H1 (cell line): ENCODE data around the gene FOXO4. TPM values are rescaled to one million over a fixed set of nuclear protein-coding genes. Genes with fewer than 3 reads are reported as not detected.
A peak's percentile ranks its signal among the peaks of the same experiment; 100 is the strongest.

Source experiments
- CTCF ChIA-PET: fragments of 300-600 bp; sonication (Branson Sonifier 250); formaldehyde crosslinking; loops from one replicate; lab custom pipeline; 2021; ENCODE audit not compliant: partially characterized antibody; lab: Charles Lee
- POLR2A ChIA-PET: fragments of 300-600 bp; sonication (Branson Sonifier 250); formaldehyde crosslinking; loops from one replicate; lab custom pipeline; 2021; ENCODE audit warnings: inconsistent platforms; ENCODE audit not compliant: partially characterized antibody; lab: Charles Lee
- DNase-seq, 2 experiments: peaks; one replicate each; pipeline versions ENCODE4 v3.0.0 to v3.0.0-alpha.2; 2010 to 2022; ENCODE audit warnings: low spot score in 2 of 2, low read depth in 1 of 2, mixed read lengths in 1 of 2
- FAIRE-seq: peaks from 2 replicates; lab custom pipeline; 2011; peaks lifted over from hg19 to GRCh38; lab: Jason Lieb, UNC
- H2AFZ ChIP-seq: 2 replicates; pipeline ENCODE4 v1.8.1; 2012; ENCODE audit warnings: low read length, inconsistent platforms
- H2AK5ac ChIP-seq: 2 replicates; pipeline ENCODE4 v1.6.1; 2013; ENCODE audit warnings: low read depth, low read length
- H2BK120ac ChIP-seq: replicated peaks from 2 replicates; pipeline ENCODE3; 2013; ENCODE audit warnings: low read depth, low read length, inconsistent platforms
- H2BK12ac ChIP-seq: 2 replicates; pipeline ENCODE4 v1.6.1; 2013; ENCODE audit warnings: low read depth, low read length
- H2BK15ac ChIP-seq: 2 replicates; pipeline ENCODE4 v1.6.1; 2013; ENCODE audit warnings: low read length
- H2BK20ac ChIP-seq: 2 replicates; pipeline ENCODE4 v1.6.1; 2013; ENCODE audit warnings: low read length
- H2BK5ac ChIP-seq: 2 replicates; pipeline ENCODE4 v1.6.1; 2013; ENCODE audit warnings: low read depth, low read length
- H3K14ac ChIP-seq: 2 replicates; pipeline ENCODE4 v1.6.1; 2013; ENCODE audit warnings: inconsistent platforms; ENCODE audit not compliant: insufficient read length
- H3K18ac ChIP-seq: 2 replicates; pipeline ENCODE4 v1.6.1; 2013; ENCODE audit warnings: low read length; ENCODE audit errors: extremely low read depth
- H3K23ac ChIP-seq: 2 replicates; pipeline ENCODE4 v1.6.1; 2013; ENCODE audit warnings: inconsistent platforms; ENCODE audit not compliant: insufficient read length
- H3K23me2 ChIP-seq: 2 replicates; pipeline ENCODE4 v1.6.1; 2013; ENCODE audit warnings: low read depth, low read length
- H3K27ac ChIP-seq: 2 replicates; pipeline ENCODE4 v1.6.1; 2011; ENCODE audit warnings: low read depth, low read length, inconsistent platforms
- H3K27me3 ChIP-seq, 4 experiments: replicated peaks in 1 of 4; 1 replicate in 1 of 4; 2 replicates in 3 of 4; pipeline versions ENCODE4 v1.6.1 to v1.8.1; 2011 to 2013; ENCODE audit warnings: low read length in 3 of 4, mild to moderate bottlenecking in 3 of 4, inconsistent platforms in 2 of 4, mixed read lengths in 2 of 4, moderate library complexity in 1 of 4; ENCODE audit not compliant: control insufficient read depth in 3 of 4, insufficient read depth in 3 of 4; ENCODE audit errors: extremely low read depth in 1 of 4
- H3K36me3 ChIP-seq, 4 experiments: 2 replicates each; pipeline versions ENCODE4 v1.6.1 to v1.8.1; 2011 to 2013; ENCODE audit warnings: mild to moderate bottlenecking in 4 of 4, low read length in 3 of 4, moderate library complexity in 2 of 4, control low read depth in 1 of 4, inconsistent platforms in 1 of 4; ENCODE audit not compliant: insufficient read depth in 4 of 4, control insufficient read depth in 2 of 4
- H3K4ac ChIP-seq: replicated peaks from 2 replicates; pipeline ENCODE3; 2013; ENCODE audit warnings: low read length, low read depth, mixed read lengths, inconsistent platforms; ENCODE audit not compliant: insufficient read length
- H3K4me1 ChIP-seq, 4 experiments: replicated peaks in 1 of 4; 1 replicate in 1 of 4; 2 replicates in 3 of 4; pipeline versions ENCODE4 v1.6.1 to v1.8.1; 2011 to 2013; ENCODE audit warnings: low read length in 3 of 4, inconsistent platforms in 2 of 4, mixed read lengths in 1 of 4; ENCODE audit not compliant: insufficient read depth in 4 of 4, control insufficient read depth in 3 of 4
- H3K4me2 ChIP-seq, 2 experiments: 2 replicates each; pipeline versions ENCODE4 v1.6.1 to v1.8.1; 2011 to 2013; ENCODE audit warnings: low read depth in 2 of 2, low read length in 2 of 2, control low read depth in 1 of 2, inconsistent platforms in 1 of 2, mild to moderate bottlenecking in 1 of 2; ENCODE audit not compliant: insufficient read depth in 1 of 2
- H3K4me3 ChIP-seq, 4 experiments: fragments of 200-600, 300-600 bp in 1 of 4; sonication (generic), shearing (Covaris generic), sonication (Bioruptor Twin) in 1 of 4; 2 replicates each; pipeline versions ENCODE4 v1.5.1 to v1.8.1; 2011 to 2016; ENCODE audit warnings: low read length in 4 of 4, low read depth in 3 of 4, control low read depth in 2 of 4, inconsistent platforms in 2 of 4, mild to moderate bottlenecking in 2 of 4, mixed read lengths in 1 of 4, moderate library complexity in 1 of 4; ENCODE audit not compliant: insufficient read depth in 2 of 4; ENCODE audit errors: extremely low read depth in 1 of 4
- H3K56ac ChIP-seq: replicated peaks from 2 replicates; pipeline ENCODE3; 2013; ENCODE audit warnings: low read depth, mild to moderate bottlenecking, mixed read lengths, low read length, inconsistent platforms; ENCODE audit not compliant: insufficient read length
- H3K79me1 ChIP-seq: 2 replicates; pipeline ENCODE4 v1.6.1; 2013; ENCODE audit warnings: low read depth, low read length, control low read depth
- H3K79me2 ChIP-seq, 2 experiments: 2 replicates each; pipeline versions ENCODE4 v1.6.1 to v1.8.1; 2012 to 2013; ENCODE audit warnings: low read length in 2 of 2, mild to moderate bottlenecking in 2 of 2, inconsistent platforms in 1 of 2; ENCODE audit not compliant: insufficient read depth in 2 of 2, control insufficient read depth in 1 of 2
- H3K9ac ChIP-seq, 4 experiments: replicated peaks in 1 of 4; 1 replicate in 1 of 4; 2 replicates in 3 of 4; pipeline versions ENCODE4 v1.6.1 to v1.8.1; 2011 to 2013; ENCODE audit warnings: low read depth in 3 of 4, low read length in 3 of 4, control low read depth in 2 of 4, mild to moderate bottlenecking in 2 of 4, moderate library complexity in 2 of 4, inconsistent platforms in 1 of 4; ENCODE audit errors: extremely low read depth in 1 of 4
- H3K9me3 ChIP-seq, 2 experiments: 2 replicates each; pipeline versions ENCODE4 v1.6.1 to v1.8.1; 2012 to 2013; ENCODE audit warnings: mild to moderate bottlenecking in 2 of 2, moderate library complexity in 2 of 2, control low read depth in 1 of 2, inconsistent platforms in 1 of 2, low read depth in 1 of 2, low read length in 1 of 2, mixed read lengths in 1 of 2; ENCODE audit not compliant: insufficient read depth in 2 of 2
- H4K20me1 ChIP-seq, 2 experiments: replicated peaks in 1 of 2; 2 replicates each; pipeline versions ENCODE3 to v1.8.1; 2011 to 2013; ENCODE audit warnings: inconsistent platforms in 2 of 2, low read length in 2 of 2, mild to moderate bottlenecking in 1 of 2; ENCODE audit not compliant: insufficient read depth in 2 of 2, control insufficient read depth in 1 of 2
- H4K5ac ChIP-seq: 2 replicates; pipeline ENCODE4 v1.6.1; 2013; ENCODE audit warnings: low read length, low read depth, mixed read lengths, inconsistent platforms; ENCODE audit not compliant: insufficient read length
- H4K8ac ChIP-seq: 2 replicates; pipeline ENCODE4 v1.8.0; 2013; ENCODE audit warnings: mild to moderate bottlenecking, moderate library complexity, low read length, inconsistent platforms; ENCODE audit not compliant: insufficient read depth; ENCODE audit errors: extremely low read depth
- H4K91ac ChIP-seq: replicated peaks from 2 replicates; pipeline ENCODE3; 2013; ENCODE audit warnings: low read length, mixed read lengths, inconsistent platforms; ENCODE audit not compliant: insufficient read length
- ATF3 ChIP-seq: IDR thresholded peaks from 2 replicates; pipeline ENCODE4 v1.6.1; 2011; ENCODE audit warnings: low read depth, mild to moderate bottlenecking, low read length; ENCODE audit not compliant: insufficient read depth
- BRCA1 ChIP-seq: IDR thresholded peaks from 2 replicates; pipeline ENCODE4 v1.6.1; 2012; ENCODE audit warnings: low read depth, low read length, improper control_type of control experiment
- CHD1 ChIP-seq: IDR thresholded peaks from 2 replicates; pipeline ENCODE4 v1.6.1; 2012; ENCODE audit warnings: low read depth, low read length, improper control_type of control experiment
- GTF2F1 ChIP-seq: IDR thresholded peaks from 2 replicates; pipeline ENCODE4 v1.6.1; 2012; ENCODE audit warnings: low read depth, low read length, improper control_type of control experiment, borderline replicate concordance
- JUN ChIP-seq: IDR thresholded peaks from 2 replicates; pipeline ENCODE4 v1.6.1; 2011; ENCODE audit warnings: low read depth, mild to moderate bottlenecking, improper control_type of control experiment, low read length
- NRF1 ChIP-seq: IDR thresholded peaks from 2 replicates; pipeline ENCODE4 v1.6.1; 2011; ENCODE audit warnings: mild to moderate bottlenecking, low read depth, low read length, improper control_type of control experiment
- POU5F1 ChIP-seq: IDR thresholded peaks from 2 replicates; pipeline ENCODE4 v1.6.1; 2011; ENCODE audit warnings: low read depth, mild to moderate bottlenecking, low read length, moderate library complexity
- RAD21 ChIP-seq, 2 experiments: IDR thresholded peaks in 1 of 2; conservative IDR thresholded peaks in 1 of 2; 2 replicates each; pipeline ENCODE4 v1.6.1; 2011; ENCODE audit warnings: low read depth in 2 of 2, low read length in 2 of 2, improper control_type of control experiment in 1 of 2, inconsistent platforms in 1 of 2, mild to moderate bottlenecking in 1 of 2, moderate library complexity in 1 of 2
- WGBS, 2 experiments: shearing (Covaris generic) in 1 of 2; methylation state at CpG; one replicate each; pipeline versions ENCODE4 v1.1.6 to v1.1.7; 2013 to 2015; ENCODE audit warnings: low lambda C conversion rate in 2 of 2, mixed read lengths in 2 of 2, inconsistent platforms in 1 of 2, low coverage in 1 of 2, missing lambda C conversion rate in 1 of 2; ENCODE audit not compliant: insufficient replicate concordance in 2 of 2, insufficient coverage in 1 of 2, insufficient read length in 1 of 2; ENCODE audit errors: extremely low coverage in 1 of 2, missing lambda C conversion rate in 1 of 2; 5-methylcytosine and 5-hydroxymethylcytosine counted together
- polyA plus RNA-seq, 7 experiments: library from polyadenylated mRNA; depleted of rRNA in 3 of 7; stranded (reverse) in 5 of 7; unstranded in 2 of 7; fragments of >200 nt in 5 of 7; fragments of 200-250 nt in 2 of 7; gene quantifications; 1 replicate in 5 of 7; 2 replicates in 1 of 7; 4 replicates in 1 of 7; pipeline versions ENCODE4 v1.2.1 to v1.2.3, GENCODE V29; 2011 to 2013; ENCODE audit warnings: missing spikeins in 2 of 7, mixed read lengths in 2 of 7
- total RNA-seq: library from RNA; stranded (reverse); fragmentation: NEBNext Ultra II Directional; extraction: Animal tissue kit (Norgen Biotek cat#: 25700); gene quantifications from 2 replicates; pipeline ENCODE4 v1.2.1, GENCODE V29; 2021

Gene FOXO4
- total and polyA plus RNA-seq, 2 of the 8 experiments (the other 6 are each of a cell fraction or from before 2014, with no cell fraction given): 12.3 to 57.4 TPM

GRCh38 chrX:71147496-71148277, 52.0 kb downstream of the FOXO4 start:
- no peak overlapping the region for H3K23ac ChIP-seq
- no peak overlapping the region for H2AK5ac ChIP-seq
- H4K91ac ChIP-seq: no peak overlapping the region
- H4K20me1 ChIP-seq: no peaks in the 10 kb centered on the region
- H3K4me2 ChIP-seq: no peak overlapping the region; a peak in 1 of 4 replicates
- CTCF ChIA-PET: interaction anchor here (0.7 to 1.6 kb wide), 6 partner anchors 11 to 150 kb away, joined by 3 to 5 read pairs (median 4); no protein-coding TSS in a partner anchor
- no peak overlapping the region for H2BK20ac ChIP-seq
- no peak overlapping the region for H3K27ac ChIP-seq
- H2AFZ ChIP-seq: no peak overlapping the region
- no peak overlapping the region for H2BK12ac ChIP-seq
- H3K4me3 ChIP-seq: no peak overlapping the region
- 87% methylated on average over 12 of the region's 28 CpGs; no CpG with 5 or more reads in 1 of the 2 experiments for WGBS, 2 experiments
- H2BK120ac ChIP-seq: no peak overlapping the region
- H3K18ac ChIP-seq: no peak overlapping the region
- H3K9ac ChIP-seq: no peak overlapping the region
- no peak overlapping the region for H4K5ac ChIP-seq
- H3K79me2 ChIP-seq: no peaks in the 10 kb centered on the region
- no peaks in the 10 kb centered on the region for H3K79me1 ChIP-seq
- H3K27me3 ChIP-seq: no peaks in the 10 kb centered on the region
- H2BK5ac ChIP-seq: no peak overlapping the region
- no peak overlapping the region for H3K14ac ChIP-seq
- no peak overlapping the region for H4K8ac ChIP-seq
- H3K36me3 ChIP-seq: peaks cover 0 to 4% (median 0%) of the 10 kb centered on the region in 4 experiments; a peak in 1 of 8 replicates
- H3K9me3 ChIP-seq: no peaks in the 10 kb centered on the region
- FAIRE-seq (no peak), DNase-seq (no peak)
- POLR2A ChIA-PET: interaction anchor here (0.6 to 1.4 kb wide), 7 partner anchors 30 to 724 kb away, joined by 3 to 6 read pairs (median 3); partner anchors contain the start of gene GDPD2
- H3K4me1 ChIP-seq: peaks cover 4 to 17% (median 6%) of the 10 kb centered on the region in 4 experiments
- H3K23me2 ChIP-seq: peaks cover 5% of the 10 kb centered on the region; the same call in 1 of the 2 replicates
- H3K4ac ChIP-seq: no peak overlapping the region
- H2BK15ac ChIP-seq: no peak overlapping the region
- no peak overlapping the region for H3K56ac ChIP-seq
- TF ChIP-seq GTF2F1 (no peak), BRCA1 (no peak), ATF3 (no peak), JUN (no peak), CHD1 (no peak), RAD21 (IDR thresholded peaks at IDR 0.05 in 1 of 2, conservative IDR thresholded peaks at IDR 0.05 in 1 of 2; ENCODE audit: low read depth in 2 of 2, low read length in 2 of 2) (peak in 1 of 2 experiments; percentile 34; a peak in 1 of 4 replicates), NRF1 (no peak), POU5F1 (no peak)
